HG03439 (cell line): ENCODE results near the gene CTNNA3.

Experiments used
- ATAC-seq: cut with Tn5 transposase; IDR thresholded peaks from one replicate; pipeline ENCODE4 v1.9.1; 2021; ENCODE audit warnings: mild to moderate bottlenecking, moderate library complexity; ENCODE audit not compliant: unreplicated experiment

Gene CTNNA3

GRCh38 chr10:67151471-67151870 lies 544.5 kb downstream of the CTNNA3 start:
- ATAC-seq, result no peak

DNA sequence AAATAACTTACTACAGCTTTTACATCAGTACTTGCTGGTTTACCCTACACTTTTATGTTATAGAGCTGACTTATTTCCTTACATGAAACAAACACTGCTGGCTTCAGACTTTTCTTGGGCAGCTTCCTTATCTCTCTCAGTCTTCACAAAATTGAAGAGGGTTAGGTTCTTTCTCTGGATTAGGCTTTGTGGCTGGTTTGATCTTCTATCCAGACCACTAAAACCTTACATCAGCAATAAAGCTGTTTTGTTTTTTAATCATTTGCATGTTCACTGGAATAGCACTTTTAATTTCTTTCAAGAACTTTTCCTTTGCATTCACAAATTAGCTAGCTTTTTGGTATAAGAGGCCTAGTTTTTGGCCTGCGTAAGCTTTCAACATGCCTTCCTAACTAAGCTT lies 551.5 kb downstream of the CTNNA3 start:
- no peak for ATAC-seq

GRCh38 chr10:67141300-67141699 lies 554.7 kb downstream of the CTNNA3 start:
- ATAC-seq, result no peak

- ATAC-seq, result no peak
These were observed 555.4 kb downstream of the CTNNA3 start for GRCh38 chr10:67140641-67141040.

DNA sequence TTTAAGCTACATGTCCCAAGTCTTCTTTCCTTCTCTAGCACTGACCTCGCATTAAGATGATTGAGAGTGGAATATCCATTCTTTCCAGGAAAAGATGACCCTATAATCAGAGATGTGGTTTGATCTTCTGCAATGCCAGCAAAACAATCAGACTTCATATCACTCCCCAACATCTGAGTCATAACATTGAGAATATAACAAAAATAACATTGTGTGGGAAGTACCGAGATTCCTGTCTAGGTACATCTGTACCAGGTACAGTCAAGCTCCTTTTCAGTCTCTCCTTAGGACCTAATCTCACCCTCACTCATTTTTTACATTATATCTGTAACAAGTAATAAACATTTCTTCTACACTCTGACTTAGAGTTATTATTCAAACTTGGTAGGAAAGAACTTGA lies 568.6 kb downstream of the CTNNA3 start:
- no peak for ATAC-seq

GRCh38 chr10:67119651-67120050 lies 576.3 kb downstream of the CTNNA3 start:
- ATAC-seq, result no peak

- ATAC-seq, result no peak
These were observed 580.0 kb downstream of the CTNNA3 start for GRCh38 chr10:67115972-67116371.

- ATAC-seq, result no peak
These were observed 581.0 kb downstream of the CTNNA3 start for GRCh38 chr10:67114945-67115344.

- no peak for ATAC-seq
These were observed 583.2 kb downstream of the CTNNA3 start for GRCh38 chr10:67112765-67113164.

DNA sequence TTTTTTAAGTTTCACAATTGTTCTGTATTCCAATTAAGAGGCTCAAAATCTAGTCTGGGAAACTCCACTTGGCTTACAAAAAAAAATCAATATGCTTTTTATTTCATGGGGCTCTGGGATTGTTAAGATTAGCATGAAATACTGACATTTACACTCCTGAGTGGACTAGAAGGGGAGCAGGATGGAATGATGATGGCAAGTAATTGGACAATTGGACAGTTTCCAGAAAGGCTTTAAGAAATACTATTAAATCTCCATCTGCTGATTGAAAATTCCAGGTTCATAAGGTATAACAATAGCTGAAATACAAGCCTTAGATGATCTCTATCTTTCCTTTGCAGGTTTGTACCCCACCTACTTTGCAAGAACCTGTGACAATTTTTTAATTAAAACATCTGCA lies 585.7 kb downstream of the CTNNA3 start:
- no peak for ATAC-seq

- no peak for ATAC-seq
These were observed 588.3 kb downstream of the CTNNA3 start for GRCh38 chr10:67107670-67108069.

DNA sequence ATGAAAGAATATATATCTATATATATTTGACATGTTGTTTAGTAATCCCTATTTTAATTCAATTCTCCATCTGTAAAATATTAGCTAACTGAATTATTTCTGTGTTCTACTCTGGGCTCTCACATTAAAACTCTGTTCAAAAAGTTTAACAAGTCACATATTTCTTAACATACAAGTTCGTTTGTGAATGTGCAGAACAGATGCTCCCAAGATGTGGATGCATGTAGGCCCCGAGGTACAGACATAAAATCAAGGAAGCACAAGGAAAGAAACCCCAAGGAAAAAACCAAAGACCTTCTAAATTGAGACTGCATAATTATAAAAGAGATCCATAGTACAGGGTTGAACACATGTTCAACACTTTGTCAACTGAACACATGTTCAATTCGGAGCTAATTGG lies 595.0 kb downstream of the CTNNA3 start:
- ATAC-seq, result no peak

GRCh38 chr10:67098461-67098860 lies 597.5 kb downstream of the CTNNA3 start:
- ATAC-seq, result no peak

GRCh38 chr10:67095531-67095930 lies 600.5 kb downstream of the CTNNA3 start:
- no peak for ATAC-seq

DNA sequence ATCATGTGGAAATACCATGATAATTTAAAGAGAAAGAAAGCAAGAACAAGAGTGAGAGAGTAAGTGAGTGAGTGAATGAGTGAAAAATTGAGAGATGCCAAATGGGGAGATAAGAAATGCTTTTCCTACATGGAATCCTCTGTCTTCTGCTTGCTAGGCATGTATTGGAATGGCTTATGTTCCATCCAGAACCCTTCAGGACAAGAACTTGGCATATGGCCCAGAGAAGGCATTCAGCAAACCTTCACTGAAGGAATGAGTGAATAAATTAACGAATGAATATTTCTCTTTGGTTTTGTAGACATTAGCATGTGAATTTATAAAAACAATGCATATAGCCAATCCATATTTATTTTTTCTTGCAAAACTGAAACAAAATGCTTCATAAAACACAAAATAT lies 608.0 kb downstream of the CTNNA3 start:
- ATAC-seq, result no peak

- ATAC-seq, result no peak
These were observed 608.9 kb downstream of the CTNNA3 start for GRCh38 chr10:67087135-67087425.

GRCh38 chr10:67086327-67087134 lies 609.5 kb downstream of the CTNNA3 start:
- no peak for ATAC-seq

GRCh38 chr10:67079126-67079525 lies 616.9 kb downstream of the CTNNA3 start:
- ATAC-seq, result no peak

DNA sequence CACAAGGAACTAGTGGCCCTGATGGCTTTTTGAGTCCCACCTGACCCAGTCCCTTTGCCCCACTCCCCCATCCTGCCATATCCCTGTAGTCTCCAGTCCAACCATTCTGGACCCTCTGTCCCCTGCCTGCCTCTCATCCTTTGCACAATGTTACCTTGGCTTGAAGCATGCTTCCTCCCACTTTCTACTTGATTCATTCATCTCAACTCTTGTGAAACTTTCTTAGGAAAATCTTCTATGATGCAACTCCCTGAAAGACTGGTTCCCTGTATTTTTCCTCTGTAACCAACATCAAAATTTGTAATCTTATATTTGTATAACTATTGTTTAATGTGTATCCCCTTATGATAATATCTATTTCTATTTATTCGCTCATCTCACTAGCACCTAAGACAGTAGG lies 618.6 kb downstream of the CTNNA3 start:
- ATAC-seq, result no peak

DNA sequence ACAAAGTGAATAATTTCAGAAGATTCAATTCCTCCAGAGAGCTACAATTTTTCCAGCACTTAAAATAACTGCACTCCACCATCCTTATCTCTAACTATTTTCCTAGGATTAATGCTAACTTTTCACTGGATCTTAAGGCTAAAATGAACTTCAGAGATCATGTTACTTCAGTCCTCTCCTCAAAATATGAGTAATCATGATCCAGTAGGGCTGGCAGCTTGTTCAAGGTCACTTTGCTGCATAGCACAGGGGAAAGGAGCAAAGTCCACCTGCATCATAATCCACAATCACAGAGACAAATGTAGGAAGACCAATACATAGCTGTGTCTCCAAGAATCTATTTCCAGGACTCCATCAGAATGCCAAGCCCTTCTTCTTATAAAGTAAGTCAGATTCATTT lies 619.9 kb downstream of the CTNNA3 start:
- ATAC-seq, result no peak

DNA sequence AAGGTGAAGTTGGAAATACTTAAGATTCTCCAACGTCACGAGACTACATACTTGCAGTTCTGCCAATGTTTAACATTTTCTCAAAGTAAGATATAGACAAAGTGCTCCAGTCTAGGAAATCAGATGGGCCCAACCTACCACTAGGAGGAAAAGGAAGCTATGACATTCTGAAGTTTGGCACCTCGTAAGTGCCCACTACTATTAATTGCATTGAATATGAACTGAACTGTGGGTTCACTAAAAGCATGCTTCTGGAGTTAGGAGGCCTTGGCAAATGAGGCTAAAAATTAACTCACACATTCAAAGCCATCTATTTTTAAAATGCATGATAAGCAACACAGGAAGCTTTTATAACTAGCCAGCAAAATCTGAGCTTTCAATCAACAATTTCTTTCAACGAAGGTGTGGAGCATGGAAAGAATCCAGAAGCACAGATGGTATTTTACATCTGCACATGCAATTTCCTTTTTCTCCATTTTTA lies 620.5 kb downstream of the CTNNA3 start:
- ATAC-seq, result no peak

DNA sequence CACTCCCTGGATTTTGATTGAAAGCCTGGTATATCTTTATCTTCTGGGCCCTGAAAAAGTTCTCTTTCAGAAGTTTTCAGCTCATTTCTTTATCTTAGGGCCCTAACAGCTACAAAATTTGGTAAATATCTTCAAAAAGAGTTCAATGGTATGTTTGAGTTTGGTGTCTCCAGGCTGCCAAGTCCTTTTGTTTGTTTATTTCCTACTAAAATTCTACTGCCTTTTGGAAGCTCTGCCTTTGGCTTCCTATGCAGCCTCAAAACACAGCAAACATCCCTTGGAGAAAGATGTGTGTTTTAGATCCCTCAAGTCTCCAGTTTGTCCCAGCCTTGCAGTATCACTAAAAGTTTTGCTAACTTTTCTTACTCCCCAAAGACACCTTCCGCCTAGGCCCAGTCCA lies 623.3 kb downstream of the CTNNA3 start:
- no peak for ATAC-seq

GRCh38 chr10:67050415-67050814 lies 645.6 kb downstream of the CTNNA3 start:
- ATAC-seq, result no peak
